Stimulated activated CD4-positive, alpha-beta T cell treated with anti-CD3 and anti-CD28 coated beads, Interleukin-4, amount 100 ng/mL, for 24 hours (primary cell): ENCODE data around the gene CHRNA4.

Source experiments
- DNase-seq: peaks from one replicate; pipeline ENCODE4 v3.0.0-alpha.2; 2020

Gene CHRNA4

GRCh38 chr20:63360850-63361518 lies at the start of gene CHRNA4:
Gene CHRNA4, minus strand, starts transcription at chr20:63361349. Its CDS starts 184 bp downstream, at chr20:63361165.
- no peak for DNase-seq

DNA sequence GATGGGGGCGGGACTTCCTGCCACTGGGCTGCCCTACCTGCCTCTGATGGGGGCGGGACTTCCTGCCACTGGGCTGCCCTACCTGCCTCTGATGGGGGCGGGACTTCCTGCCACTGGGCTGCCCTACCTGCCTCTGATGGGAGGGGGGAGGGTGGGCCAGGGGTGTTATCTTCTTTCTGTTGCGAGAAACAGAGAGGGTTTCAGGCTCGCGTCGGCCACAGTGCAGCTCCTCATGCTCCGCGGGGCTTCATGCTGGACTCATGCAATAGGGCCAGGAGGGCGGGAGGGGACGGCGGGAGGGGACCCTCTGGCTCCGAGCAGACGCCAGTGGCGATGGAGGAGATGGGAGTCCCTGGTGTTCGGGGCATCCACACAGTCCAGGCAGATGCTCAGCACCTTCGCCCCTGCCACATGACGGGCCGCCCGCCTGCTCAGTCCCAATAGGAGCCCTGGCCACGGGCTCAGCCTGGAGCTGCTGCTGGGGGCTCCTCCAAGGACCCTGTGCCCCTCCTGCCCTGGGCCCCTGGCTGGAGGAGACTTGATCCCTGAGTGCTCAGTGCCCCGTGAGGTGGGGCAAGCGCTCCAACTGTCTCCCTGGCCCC lies 48.8 kb upstream of the CHRNA4 start:
- no peak for DNase-seq

DNA sequence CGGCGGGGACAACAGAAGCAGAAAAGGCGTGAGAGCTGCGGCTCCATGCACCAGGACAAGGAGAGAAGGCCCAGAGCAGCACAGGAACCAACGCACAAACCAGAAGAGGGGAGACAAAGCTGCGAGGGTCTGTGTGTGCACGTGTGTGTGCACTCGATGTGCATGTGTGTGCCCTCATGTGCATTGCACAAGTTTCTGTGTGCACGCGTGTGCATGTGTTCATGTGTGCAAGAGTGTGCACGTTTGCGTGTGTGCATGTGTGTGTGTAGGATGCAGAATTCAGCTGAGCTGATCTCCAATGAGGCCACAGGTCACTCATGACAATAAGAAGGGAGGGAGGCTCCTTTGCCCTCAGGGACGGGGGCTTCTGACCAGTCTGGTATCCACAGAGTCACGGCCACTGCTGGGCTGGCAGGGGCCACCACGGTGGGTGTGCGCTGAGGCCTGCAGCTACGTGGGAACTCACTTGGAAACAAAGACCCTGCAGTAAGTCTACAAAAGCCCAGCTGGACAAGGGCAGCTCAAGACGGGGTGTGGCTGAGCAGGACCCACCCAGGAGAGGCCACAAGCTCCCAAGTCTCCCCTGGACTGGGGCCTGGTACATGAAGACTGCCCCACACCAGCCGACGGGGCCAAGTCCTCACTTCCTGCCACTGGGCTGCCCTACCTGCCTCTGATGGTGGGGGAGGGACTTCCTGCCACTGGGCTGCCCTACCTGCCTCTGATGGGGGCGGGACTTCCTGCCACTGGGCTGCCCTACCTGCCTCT lies 48.1 kb upstream of the CHRNA4 start:
- no peak for DNase-seq

DNA sequence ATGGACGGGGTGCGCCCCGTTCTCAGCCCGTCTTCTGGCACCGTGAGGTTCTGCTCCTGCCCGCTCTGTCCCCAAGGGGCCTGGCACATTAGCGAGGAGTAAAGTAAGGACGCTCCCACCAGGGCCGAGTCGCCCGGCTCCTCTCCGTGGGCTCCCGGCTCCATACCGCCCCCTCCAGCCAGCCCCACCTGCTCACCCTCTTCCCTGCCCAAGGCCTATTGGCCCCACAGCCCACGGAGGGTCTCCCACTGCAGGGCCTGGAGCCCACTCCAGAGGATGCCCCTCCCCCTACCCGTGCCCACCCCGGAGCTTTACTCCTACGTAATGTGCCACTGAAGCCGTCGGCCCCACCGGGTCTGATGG lies 47.5 kb upstream of the CHRNA4 start:
- no peak for DNase-seq

DNA sequence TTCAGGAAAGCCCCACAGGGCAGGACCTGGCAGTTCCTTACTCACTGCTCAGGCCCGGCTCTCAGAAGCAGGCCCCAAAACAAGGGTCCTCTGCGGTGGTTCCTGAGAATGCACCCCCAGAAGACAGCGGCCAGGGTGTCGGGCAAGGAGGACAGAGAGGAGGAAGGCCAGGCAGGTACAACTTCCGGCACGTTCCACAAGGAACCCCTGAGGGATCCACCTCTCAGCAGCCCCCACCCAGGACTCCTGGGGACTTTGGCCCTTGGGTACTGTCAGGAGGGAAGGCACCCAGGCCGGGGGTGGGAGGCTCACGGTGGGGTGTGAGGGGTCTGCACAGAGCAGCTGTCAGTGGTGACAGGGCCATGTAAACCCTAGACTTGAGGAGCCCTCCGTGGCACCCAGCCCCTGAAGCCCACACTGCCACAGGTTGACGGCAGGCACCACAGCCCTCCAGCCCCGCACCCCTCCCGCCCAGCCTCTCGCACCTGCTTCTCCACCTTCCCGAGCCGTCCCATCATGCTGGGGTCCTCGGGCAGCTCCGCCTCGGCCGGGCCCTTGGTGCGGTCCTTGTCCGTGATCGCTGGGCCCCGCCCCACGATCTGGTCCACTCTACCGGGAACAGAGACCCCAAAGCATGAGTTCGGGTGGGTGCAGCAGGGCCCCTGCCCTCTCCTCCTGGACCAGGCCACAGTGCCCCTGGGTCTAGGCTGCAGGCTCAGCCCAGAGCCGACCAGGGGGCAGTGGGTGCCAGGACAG lies 47.0 kb upstream of the CHRNA4 start:
- DNase-seq, result no peak

DNA sequence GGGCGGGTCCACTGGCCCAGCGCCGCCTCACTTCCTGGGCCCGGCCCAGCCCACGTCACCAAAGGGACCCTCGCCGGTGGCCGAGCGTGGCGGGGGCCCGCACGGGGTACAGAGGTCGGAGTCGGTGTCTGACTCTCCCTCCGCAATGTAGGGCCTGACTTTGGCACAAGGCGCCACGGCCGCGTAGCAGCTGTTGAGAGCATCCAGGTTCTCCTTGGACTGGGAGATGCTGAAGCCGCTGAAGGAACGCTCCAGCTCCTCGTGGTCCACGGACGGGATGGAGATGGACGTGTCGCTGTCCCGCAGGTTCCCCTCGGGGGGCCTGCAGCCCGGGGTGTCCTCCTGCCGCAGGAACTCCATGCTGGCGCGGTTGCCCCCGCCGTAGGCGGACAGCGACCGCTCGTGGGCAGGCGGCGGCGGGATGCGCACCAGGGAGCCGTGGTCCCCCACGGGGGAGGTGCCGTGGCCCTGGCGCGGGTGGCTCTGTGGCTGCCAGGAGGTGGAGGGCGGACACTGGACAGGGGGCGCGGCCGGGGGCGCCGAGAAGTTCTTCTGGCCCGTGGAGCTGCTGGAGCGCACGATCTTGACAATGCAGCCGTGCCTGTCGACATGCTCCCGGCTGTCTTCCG lies 45.6 kb upstream of the CHRNA4 start:
- no peak for DNase-seq

GRCh38 chr20:63406011-63406410 lies 44.9 kb upstream of the CHRNA4 start:
- no peak for DNase-seq

DNA sequence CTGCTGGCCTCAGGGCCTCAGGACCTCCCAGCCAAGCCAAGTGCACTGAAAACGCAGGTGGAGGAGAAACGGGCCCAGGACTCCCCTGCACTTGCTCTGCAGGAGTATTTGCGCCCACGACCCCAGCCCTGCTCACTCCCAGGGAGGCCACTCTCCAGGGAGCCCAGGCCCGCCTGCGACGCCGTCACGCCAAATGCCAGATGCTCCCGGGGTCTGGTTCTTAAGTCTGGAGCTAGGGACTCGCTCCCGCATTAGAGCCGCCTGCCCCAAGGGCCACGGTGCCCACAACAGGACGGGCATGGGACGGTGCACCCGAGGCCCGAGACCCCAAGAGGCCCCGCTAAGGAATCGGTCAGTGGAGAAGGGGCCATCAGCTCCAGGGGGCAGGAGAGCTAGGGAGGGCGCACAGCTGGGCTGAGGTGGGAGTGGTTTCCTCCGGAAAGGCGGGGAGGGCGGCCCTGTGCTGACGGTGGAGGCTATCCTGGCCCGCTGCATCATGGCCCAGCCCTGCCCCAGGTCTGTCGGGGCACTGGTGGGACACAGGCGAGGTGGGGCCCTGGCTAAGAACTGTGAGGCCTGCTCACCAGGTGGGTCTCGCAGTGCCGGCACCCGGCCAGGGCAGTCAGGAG lies 44.1 kb upstream of the CHRNA4 start:
- DNase-seq, result no peak

GRCh38 chr20:63404129-63405085 lies 43.3 kb upstream of the CHRNA4 start:
- no peak for DNase-seq

DNA sequence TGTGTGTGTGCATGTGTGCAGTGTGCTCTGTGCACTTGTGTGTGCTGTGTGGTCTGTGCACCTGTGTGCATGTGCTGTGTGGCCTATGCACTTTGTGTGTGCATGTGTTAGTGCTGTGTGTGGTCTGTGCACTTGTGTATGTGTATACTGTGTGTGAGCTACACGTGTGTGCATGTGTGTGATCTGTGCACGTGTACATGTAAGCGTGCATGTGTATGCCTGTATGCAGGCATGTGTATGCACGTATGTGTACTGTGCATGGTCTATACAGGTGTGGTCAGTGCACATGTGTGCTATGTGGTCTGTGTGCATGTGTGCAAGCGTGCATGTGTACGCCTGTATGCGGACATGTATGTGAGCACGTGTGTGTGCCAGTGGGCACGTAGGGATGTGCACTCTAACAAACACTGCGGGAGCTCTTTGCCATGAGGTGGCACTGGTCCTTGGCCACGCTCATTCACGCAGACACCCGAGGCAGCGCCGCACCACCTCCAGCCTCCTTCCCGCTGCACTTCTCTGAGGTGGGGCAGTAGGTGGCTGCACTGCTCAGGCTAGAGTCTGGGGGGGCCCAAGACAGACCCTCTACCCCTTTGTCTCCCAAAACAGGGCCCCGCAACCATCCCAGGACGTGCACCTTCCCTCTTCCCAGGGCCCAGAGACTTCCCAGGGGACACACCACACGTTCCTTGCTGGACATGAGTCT lies 42.4 kb upstream of the CHRNA4 start:
- no peak for DNase-seq

DNA sequence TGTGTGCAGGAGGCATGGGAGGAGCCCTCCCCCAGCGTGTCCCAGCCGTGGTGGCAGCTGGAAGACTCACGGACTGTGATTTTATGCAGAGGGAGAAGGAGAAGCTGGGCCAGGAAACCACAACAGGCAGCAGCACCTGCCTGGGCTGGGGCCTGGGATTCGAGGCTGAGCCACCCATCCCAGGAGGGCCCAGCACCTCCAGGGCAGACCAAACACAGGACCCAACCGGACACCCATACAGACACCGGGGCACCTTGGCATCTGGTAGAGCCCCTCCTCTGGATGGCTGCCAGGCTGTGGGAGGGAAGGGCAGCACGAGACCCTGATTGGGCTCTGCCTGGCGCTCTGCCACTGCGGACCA lies 41.7 kb upstream of the CHRNA4 start:
- DNase-seq, result no peak

- no peak for DNase-seq
Observed at GRCh38 chr20:63402181-63402859, 41.2 kb upstream of the CHRNA4 start.

GRCh38 chr20:63401384-63402110 lies 40.4 kb upstream of the CHRNA4 start:
- DNase-seq, result no peak

DNA sequence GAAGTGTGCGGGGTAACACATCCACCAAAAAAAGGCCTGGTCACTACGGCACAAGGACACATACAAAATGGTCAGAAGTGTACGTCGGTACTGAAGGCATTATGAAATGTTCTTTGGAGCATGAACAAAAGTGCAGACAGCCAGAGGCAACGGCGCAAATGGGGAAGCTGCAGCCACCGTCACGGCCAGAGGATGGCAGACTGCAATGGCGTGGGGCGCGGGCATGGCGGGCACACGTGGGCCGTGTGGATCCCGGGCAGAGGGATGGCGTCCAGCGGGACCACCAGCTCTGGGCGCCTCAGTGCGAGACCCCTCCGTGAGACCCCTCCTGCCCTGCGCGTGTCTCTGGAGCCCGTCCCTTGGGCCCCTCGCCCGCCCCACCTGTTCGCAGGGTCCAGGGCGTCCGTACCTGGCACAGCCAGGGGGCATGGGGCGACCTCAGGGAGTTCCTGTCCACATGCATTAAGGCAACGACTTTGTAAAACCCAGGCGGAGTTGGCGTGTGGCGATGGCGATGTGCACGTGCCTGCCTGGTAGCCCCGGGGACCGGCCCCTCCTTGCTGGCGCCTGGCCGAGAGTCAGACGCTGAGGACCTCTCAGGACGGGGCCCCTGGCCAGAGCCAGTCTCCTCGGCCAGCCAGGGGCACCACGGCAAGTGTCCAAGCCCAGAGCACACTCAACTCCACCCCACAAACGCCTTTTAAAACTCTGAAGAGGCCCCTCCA lies 39.5 kb upstream of the CHRNA4 start:
- DNase-seq, result no peak

- DNase-seq, result no peak
Observed at GRCh38 chr20:63399596-63400375, 38.6 kb upstream of the CHRNA4 start.

- DNase-seq, result no peak
Observed at GRCh38 chr20:63398744-63399514, 37.8 kb upstream of the CHRNA4 start.

- DNase-seq, result no peak
Observed at GRCh38 chr20:63397946-63398450, 36.8 kb upstream of the CHRNA4 start.
